ENCODE data around the gene ITGA5. TPM values are rescaled to one million over a fixed set of nuclear protein-coding genes. Genes with fewer than 3 reads are reported as not detected.
A peak's percentile ranks its signal among the peaks of the same experiment; 100 is the strongest.

ITGA5 gene
- total RNA-seq, 1 donor from 2014 or later = 257 TPM

DNA sequence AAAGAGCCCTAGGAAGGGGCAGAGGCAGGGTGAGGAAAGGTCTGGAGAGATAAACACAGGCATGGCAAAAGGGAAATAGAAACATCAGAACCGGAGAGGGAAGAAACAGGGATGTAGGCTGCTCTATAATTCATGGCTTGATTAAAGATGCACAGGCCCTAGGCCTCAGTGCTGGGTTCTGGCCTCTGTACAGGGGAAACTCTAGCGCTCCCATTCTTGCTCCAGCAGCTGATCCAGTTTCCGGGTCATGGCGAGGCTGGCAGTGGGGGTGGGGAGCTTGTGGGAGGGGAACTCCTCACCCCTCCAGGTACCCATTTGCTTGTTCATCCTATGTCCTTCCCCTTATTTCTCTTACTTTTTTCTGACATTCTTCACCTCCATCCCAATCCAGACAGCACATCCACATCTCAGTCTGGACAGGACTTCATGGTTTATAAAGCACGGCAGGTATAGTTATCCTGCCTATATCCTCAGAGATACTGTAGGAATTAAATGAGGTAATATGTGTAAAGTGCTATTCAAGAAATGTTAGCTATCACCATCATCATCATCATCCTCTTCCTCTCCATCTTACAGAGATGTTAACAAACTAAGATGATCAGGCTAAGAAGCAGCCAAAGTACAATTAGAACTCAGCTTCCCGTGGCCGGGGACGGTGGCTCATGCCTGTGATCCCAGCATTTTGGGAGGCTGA is 46.8 kb downstream of the ITGA5 start:
- DNase-seq (ENCODE audit: low read depth in 2 of 2) = no peak

DNA sequence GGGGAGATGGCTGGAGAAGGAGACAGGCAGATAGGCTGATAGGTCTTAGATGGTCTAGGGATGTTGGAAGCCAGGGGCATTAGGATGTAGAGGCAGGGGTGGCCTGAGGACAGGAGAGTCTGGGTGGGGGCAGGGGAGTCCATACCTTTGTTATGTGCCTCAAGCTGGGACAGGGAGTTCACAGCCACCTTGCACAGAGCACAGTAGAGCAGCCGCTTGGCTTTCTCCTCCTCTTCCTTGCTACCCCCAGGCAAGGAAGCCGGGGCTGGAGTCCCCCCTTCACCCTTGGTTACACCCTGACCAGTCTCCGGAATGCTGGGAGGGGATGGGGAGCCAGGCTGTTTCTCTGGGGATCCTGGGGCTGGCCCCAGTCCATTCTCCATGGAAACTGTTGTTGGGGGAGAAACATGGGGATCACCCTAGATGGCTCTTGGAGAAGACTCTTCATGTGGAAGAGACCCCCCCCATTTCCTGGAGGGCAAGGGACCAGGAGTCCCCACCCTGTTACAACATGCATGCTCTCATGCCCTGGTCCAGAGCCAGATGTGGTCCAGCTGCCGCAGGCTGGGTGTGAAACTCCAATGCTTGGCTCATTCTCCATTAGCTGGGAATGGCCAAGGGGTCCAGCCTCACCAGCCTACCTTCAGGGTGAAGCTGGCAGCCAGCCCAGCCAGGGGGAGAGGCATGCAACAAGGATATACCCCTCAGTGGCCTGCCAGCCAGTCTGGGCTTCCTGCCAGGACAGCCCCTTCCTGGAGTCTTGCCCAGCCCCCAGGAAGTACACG is 47.5 kb downstream of the ITGA5 start:
- no peak for DNase-seq (ENCODE audit: low read depth in 2 of 2)

DNA sequence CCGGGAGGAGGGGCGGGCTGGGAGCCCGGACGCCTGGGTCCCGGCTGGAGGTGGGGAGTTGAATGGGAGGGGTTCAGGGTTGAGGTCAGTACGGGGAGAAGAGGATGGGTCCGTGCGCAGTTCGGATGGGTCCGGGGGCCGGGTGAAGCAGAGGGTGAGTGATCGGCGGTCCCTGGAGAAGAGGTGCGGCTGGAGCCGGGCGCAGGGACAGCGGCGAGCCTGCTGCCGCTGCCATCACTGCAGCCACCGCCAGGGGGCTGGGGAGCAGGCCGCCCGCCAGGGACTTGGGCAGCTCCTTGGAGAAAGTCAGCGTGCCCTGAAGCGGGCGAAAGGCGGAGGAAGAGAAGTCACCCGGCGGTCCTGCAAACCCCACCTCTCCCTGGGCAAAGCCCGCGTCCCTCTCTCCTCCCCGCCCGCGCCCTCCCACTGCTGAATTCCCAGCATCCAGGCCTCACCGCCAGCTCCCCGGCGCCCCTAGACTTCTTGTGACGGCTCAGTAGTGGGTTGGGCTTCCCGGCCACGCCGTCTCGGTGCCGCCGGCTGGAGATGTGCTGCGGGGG is 48.8 kb downstream of the ITGA5 start:
- DNase-seq (ENCODE audit: low read depth in 2 of 2) = peak; percentile 59 to 86

DNA sequence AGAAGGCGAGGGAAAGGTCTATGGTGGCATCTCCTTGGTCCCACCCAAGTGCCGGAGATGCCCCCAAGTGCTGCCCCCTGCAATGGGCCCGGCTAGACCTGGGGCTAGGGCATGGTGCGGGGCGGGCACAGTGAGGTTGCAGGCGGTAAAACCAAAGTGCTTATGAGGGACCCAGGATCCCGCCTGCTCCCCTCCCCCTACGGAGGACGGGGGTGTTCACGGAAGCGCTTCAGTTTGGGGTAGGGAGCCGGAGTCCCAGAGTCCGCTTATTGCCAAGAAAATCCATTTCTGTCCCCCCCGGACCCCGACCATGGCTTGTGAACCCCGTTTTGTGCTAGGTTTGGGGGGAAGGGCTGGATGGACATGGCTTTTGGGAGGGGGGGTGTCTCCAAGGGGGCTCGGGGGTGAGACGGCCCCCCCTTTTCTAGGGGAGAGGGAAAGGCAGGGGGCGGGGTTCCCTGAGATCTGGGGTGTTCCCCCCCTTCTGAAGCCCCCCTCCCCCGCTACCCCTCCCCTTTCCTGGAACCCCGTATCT is 49.4 kb downstream of the ITGA5 start:
- no peak for DNase-seq (ENCODE audit: low read depth in 2 of 2)

DNA sequence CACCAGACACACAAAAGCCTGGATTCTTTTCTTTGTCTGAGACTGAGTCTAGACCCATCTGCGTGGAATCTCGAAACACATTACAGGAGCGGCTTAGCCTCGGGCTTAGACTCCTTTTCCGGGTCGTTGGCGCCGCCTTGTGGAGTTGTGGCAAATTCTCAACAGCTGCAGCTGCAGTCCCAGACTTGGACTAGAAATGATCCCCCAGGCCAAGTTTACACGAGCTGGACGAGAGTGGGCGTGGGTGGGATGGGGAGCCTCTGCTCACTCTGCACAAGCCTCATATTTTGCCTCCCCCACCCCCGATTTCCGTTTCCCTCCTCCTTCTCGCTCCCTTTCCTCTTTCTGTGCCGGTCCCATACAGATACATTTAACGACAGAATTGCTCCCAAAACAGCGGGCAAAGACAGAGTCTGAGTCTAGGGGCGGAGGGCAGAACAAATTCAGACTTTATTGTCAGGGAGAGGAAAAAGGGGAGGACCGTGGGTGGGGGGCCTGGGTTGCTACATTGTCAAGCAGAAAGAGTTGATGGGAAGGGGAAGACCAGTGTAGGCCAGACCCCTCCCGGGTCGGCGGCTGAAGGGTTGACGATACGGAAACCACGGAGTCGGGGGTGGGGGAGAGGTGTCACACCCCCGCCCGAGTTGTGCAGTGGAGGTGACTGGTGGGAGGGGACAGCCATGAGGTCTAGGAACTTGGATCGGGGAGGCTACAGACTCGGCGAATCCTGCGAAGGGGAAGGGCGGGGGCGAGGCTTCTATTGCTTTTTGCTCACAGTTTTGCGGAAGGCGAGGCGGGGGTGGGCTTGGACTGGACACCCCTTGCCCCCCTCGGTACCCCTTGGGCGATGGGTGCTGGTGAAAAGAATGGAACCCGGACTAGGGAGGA is 50.1 kb downstream of the ITGA5 start:
- DNase-seq (ENCODE audit: low read depth in 2 of 2) = peak; percentile 87 to 91

GRCh38 chr12:54368025-54368708 is 50.9 kb downstream of the ITGA5 start:
- DNase-seq (ENCODE audit: low read depth in 2 of 2) = no peak

GRCh38 chr12:54364413-54364812 is 54.7 kb downstream of the ITGA5 start, which contains the start of gene GPR84:
Gene GPR84 (minus strand): TSS chr12:54364486. CDS start chr12:54363851, 635 bp downstream.
- no peak for DNase-seq (ENCODE audit: low read depth in 2 of 2)

DNA sequence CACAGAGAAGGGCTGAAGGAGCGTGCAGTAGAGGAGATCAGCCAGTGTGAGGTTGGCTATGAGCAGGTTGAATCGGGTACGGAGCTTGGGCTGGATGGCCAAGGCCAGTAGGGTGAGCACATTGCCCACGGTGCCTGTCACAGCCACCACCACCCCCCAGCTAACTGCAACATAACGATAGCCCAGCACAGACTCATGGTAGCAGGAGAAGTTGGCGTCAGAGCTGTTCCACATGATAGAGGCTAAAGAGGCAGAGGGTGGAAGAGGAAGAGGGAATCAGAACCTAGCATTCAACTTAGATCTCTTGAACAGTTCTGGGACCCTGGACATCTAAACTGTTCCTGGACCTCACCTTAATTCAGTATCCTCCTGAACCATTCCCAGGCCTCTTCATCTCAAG is 55.4 kb downstream of the ITGA5 start:
- no peak for DNase-seq (ENCODE audit: low read depth in 2 of 2)

DNA sequence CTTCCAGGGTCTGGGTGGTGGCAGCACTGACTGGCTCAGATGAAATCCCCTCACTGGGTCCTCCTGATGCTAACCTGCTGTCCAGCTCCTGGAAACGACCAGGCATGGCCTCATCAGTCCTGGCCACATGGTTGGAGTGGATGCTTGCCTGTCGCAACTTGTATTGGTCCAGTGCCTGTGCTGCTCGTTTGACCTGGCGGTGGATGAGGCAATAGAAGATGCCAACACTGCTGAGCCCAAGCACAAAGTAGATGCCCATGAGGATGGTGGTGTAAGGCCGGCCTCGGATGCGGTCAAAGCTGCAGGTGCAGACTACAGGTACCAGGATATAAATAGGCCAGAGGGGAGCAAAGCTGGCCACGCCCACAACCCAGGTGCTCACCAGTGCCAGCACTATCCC is 56.0 kb downstream of the ITGA5 start:
- no peak for DNase-seq (ENCODE audit: low read depth in 2 of 2)

DNA sequence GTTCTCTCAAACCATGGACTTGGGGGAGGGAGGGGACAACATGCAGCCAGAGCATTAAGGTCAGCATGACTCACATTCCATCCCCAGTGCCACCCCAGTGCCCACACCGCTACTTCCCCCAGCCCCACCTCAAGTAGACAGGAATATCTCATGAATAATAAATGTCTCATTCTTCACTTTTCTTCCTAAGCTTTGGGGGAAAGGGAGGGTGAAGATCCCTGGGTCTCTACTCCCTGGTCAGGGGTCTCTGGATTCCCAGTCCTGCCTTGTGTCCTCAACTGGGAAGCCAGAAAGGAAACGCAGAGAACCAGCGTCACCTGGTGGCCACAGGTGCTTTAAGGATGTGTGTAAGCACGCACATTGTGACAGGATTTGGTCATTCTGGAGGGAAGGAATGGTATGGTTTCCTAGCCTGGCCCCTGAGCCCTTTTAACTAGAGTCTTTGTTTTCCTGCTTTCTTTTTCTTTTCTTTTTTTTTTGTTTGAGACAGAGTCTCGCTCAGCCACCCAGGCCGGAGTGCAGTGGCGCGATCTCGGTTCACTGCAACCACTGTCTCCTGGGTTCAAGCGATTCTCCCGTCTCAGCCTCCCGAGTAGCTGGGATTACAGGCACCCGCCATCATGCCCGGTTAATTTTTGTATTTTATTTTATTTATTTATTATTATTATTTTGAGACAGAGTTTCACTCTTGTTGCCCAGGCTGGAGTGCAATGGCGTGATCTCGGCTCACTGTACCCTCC is 58.2 kb downstream of the ITGA5 start:
- peak; percentile 86 to 91 for DNase-seq (ENCODE audit: low read depth in 2 of 2)

DNA sequence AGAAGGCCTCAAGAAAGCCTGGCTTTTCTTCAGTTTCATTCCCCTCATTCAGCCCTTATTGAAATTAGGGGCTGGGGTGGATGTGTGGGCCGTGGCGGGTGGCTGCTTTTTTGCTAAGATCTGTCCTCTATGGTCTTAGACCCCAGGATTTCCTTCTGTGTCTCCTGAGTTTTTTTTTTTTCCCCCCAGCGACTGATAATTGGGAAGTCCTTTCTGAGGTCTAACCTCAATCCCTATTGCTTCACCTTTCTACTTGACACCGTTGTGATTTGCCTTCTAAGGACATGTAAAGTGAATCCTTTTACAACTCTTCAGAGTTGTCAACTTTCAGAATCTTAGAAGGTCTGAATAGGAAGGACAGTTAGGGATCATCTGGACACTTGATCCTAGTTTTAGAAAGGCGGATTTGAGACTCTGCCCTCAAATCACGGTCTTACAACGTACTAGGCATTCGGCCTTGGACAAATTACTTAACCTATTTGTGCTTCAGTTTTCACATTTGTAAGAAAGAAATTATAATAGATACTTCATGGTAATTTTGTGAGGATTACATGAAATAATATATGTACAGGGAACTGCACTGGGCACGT is 59.2 kb downstream of the ITGA5 start:
- no peak for DNase-seq (ENCODE audit: low read depth in 2 of 2)

DNA sequence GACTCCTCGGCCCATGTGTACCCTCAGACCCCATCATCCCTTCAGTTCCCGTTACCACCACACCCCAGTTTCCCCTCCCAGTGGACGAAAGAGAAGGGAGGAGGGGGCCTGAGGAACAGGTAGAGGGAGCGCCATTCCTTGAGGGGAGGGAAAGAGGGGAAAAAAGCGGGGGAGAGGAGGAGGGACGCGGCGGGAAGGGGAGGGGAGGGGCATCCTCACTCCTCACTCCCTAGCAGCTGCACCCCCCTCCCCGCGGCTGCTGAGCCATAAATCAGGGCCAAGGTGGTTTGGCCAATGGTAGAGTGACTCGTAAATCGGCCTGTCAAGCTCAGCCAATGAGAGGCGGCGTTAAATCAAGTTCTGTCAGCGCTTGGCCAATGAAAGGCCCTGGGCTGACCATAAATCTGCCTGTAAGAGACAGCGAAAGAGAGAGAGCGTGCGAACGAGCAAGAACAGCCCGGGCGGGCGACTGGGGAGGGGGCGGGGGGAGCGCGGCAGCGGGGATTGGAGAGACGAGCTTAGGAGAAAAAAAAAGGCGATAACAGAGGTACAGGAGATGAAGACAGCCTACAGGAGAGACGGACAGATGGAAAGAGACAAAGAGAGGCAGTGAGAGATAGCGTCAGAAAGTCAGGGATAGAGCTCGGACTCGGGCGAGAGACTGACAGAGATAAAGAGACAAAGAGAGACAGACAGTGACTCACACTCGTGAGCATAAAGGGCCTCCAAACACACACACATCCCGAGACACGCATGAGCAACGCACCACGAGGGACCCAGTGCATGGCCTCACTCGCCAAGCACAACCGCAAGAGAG is 59.9 kb downstream of the ITGA5 start:
- peak; percentile 99 to 100 for DNase-seq (ENCODE audit: low read depth in 2 of 2)

- peak in 1 of 2 donors; percentile 50 for DNase-seq (ENCODE audit: low read depth in 2 of 2)
Observed at GRCh38 chr12:54358191-54358944, 60.7 kb downstream of the ITGA5 start.

GRCh38 chr12:54357506-54358190 is 61.4 kb downstream of the ITGA5 start:
- DNase-seq (ENCODE audit: low read depth in 2 of 2) = no peak

DNA sequence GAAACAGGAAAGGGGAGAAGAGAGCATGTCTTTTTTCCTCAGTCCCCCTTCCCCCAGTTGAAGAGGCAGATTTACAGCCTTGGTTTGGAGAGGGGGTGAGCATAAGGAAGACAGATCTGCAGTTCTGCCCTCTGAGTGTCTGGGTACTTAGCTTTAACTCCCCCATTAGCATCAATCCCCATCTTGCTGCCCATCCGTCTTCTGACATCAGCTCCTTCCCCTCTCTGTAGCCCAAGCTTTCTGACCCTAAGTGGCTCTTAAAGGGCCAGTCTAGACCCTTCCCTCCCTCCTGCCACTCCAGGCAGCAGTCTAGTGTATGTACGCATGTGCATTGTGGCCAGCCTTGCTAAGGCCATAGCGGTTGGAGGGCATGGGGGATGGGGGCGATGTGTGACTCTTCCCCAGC is 62.1 kb downstream of the ITGA5 start:
- DNase-seq (ENCODE audit: low read depth in 2 of 2) = no peak

GRCh38 chr12:54356228-54356627 is 62.8 kb downstream of the ITGA5 start:
- no peak for DNase-seq (ENCODE audit: low read depth in 2 of 2)

DNA sequence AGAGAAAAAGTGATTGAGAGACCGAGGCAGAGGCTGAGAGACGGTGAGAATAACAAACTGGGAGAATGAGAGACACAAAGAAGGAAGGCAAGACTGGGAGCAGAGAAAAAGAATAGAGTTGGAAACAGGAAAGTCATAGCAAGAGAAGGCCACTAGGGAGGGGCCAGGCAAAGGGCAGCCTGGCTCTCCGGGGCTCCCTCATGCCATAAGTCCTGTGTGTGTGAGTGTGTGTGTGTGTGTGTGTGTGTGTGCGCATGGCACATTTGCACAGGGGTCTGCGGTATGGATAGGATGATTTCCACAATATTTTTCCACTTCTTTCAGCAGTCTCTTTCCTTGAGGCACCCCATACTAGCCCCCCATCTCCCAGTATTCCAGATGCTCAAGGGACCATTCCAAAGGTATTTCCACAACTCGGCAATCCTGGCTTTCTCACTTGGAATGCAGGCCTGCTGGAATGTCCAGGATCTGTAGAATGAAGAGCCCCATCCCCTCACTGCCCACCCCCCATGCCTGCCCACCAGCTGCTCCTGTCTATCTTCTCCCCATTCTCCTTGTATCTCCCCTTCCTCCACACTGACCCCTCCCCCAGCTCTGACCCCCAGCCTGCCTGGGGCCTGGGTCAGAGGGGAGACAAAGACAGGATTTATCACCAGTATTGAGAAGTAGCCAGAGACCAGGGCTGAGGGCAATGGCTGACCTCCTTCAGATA is 63.8 kb downstream of the ITGA5 start:
- DNase-seq (ENCODE audit: low read depth in 2 of 2) = no peak

Measured in lung microvascular endothelial cell (primary cell).